ENCODE measurements around the gene CCDC178. TPM values are rescaled to one million over a fixed set of nuclear protein-coding genes. Genes with fewer than 3 reads are reported as not detected.

The CCDC178 gene
- total RNA-seq, 1 donor from 2014 or later, result 2.8 TPM

GRCh38 chr18:33288082-33288716 lies 152.3 kb downstream of the CCDC178 start:
- H3K9me3 Mint-ChIP-seq, result no peaks in the 10 kb centered on the region
- TF ChIP-seq CTCF (conservative IDR thresholded peaks at IDR 0.05), result no peak
- no peaks in the 10 kb centered on the region for H3K36me3 Mint-ChIP-seq
- H3K4me1 Mint-ChIP-seq (ENCODE audit: unreplicated experiment), result no peaks in the 10 kb centered on the region
- peaks cover 4% of the 10 kb centered on the region for H3K27me3 Mint-ChIP-seq
- H3K4me3 Mint-ChIP-seq, result no peak overlapping the region
- no peak overlapping the region for H3K27ac Mint-ChIP-seq
- no peak for DNase-seq (ENCODE audit: extremely low spot score, unreplicated experiment)

- no peak for DNase-seq (ENCODE audit: extremely low spot score, unreplicated experiment)
- Mint-ChIP-seq H3K27ac (no peak overlapping the region), H3K36me3 (no peaks in the 10 kb centered on the region), H3K27me3 (no peaks in the 10 kb centered on the region), H3K9me3 (no peaks in the 10 kb centered on the region), H3K4me3 (no peak overlapping the region), H3K4me1 (ENCODE audit: unreplicated experiment) (no peaks in the 10 kb centered on the region)
- no peak for TF ChIP-seq CTCF (conservative IDR thresholded peaks at IDR 0.05)
These were observed 157.7 kb downstream of the CCDC178 start for GRCh38 chr18:33282709-33283333.

GRCh38 chr18:33282142-33282541 lies 158.4 kb downstream of the CCDC178 start:
- H3K9me3 Mint-ChIP-seq, result no peaks in the 10 kb centered on the region
- no peaks in the 10 kb centered on the region for H3K27me3 Mint-ChIP-seq
- H3K4me1 Mint-ChIP-seq (ENCODE audit: unreplicated experiment), result no peaks in the 10 kb centered on the region
- H3K27ac Mint-ChIP-seq, result no peak overlapping the region
- H3K4me3 Mint-ChIP-seq, result no peak overlapping the region
- no peaks in the 10 kb centered on the region for H3K36me3 Mint-ChIP-seq
- TF ChIP-seq CTCF (conservative IDR thresholded peaks at IDR 0.05), result no peak
- DNase-seq (ENCODE audit: extremely low spot score, unreplicated experiment), result no peak

GRCh38 chr18:33277431-33277830 lies 163.1 kb downstream of the CCDC178 start:
- no peak for TF ChIP-seq CTCF (conservative IDR thresholded peaks at IDR 0.05)
- H3K27ac Mint-ChIP-seq, result no peak overlapping the region
- H3K36me3 Mint-ChIP-seq, result no peaks in the 10 kb centered on the region
- no peaks in the 10 kb centered on the region for H3K9me3 Mint-ChIP-seq
- no peaks in the 10 kb centered on the region for H3K27me3 Mint-ChIP-seq
- no peak overlapping the region for H3K4me3 Mint-ChIP-seq
- H3K4me1 Mint-ChIP-seq (ENCODE audit: unreplicated experiment), result no peaks in the 10 kb centered on the region
- DNase-seq (ENCODE audit: extremely low spot score, unreplicated experiment), result no peak

- Mint-ChIP-seq H3K27ac (no peak overlapping the region), H3K4me3 (no peak overlapping the region), H3K4me1 (ENCODE audit: unreplicated experiment) (no peaks in the 10 kb centered on the region), H3K9me3 (no peaks in the 10 kb centered on the region), H3K36me3 (no peaks in the 10 kb centered on the region), H3K27me3 (no peaks in the 10 kb centered on the region)
- DNase-seq (ENCODE audit: extremely low spot score, unreplicated experiment), result no peak
- TF ChIP-seq CTCF (conservative IDR thresholded peaks at IDR 0.05), result no peak
These were observed 164.7 kb downstream of the CCDC178 start for GRCh38 chr18:33275843-33276242.
